IMR-90 (cell line): ENCODE data around the gene PCSK2. TPM values are rescaled to one million over a fixed set of nuclear protein-coding genes. Genes with fewer than 3 reads are reported as not detected.

ENCODE experiments used
- ATAC-seq: fragments of 200-7000 bp; cut with Tn5 transposase; 2 replicates; pipeline ENCODE4 v1.9.1; 2020; ENCODE audit warnings: low read depth, mild to moderate bottlenecking, moderate library complexity
- BruUV-seq: library from RNA; stranded (reverse); fragments of 400-500 nt; replicated peaks from 2 replicates; lab custom pipeline; 2021; lab: Mats Ljungman, UMichigan
- CTCF ChIA-PET: fragments of 300-600 bp; formaldehyde crosslinking; extraction: SDS; loops from one replicate; lab custom pipeline; 2021; ENCODE audit warnings: antibody characterized with exemption; lab: Yijun Ruan, JAX
- POLR2A ChIA-PET: fragments of 300-600 bp; sonication (Branson Sonifier 250); formaldehyde crosslinking; loops from one replicate; lab custom pipeline; 2022; ENCODE audit warnings: antibody characterized with exemption; ENCODE audit not compliant: unreplicated experiment; lab: Charles Lee
- DNase-seq: peaks from one replicate; pipeline ENCODE4 v3.0.0; 2013
- H2AFZ ChIP-seq: replicated peaks from 2 replicates; pipeline ENCODE3; 2013; ENCODE audit warnings: low read length, mild to moderate bottlenecking; ENCODE audit not compliant: poor library complexity
- H2AK5ac ChIP-seq: 2 replicates; pipeline ENCODE4 v1.6.1; 2013; ENCODE audit warnings: low read depth, low read length, inconsistent platforms
- H2AK9ac ChIP-seq: replicated peaks from 2 replicates; pipeline ENCODE3; 2013; ENCODE audit warnings: mild to moderate bottlenecking, low read depth, low read length, moderate library complexity; ENCODE audit not compliant: poor library complexity
- H2BK120ac ChIP-seq: 2 replicates; pipeline ENCODE4 v1.6.1; 2013; ENCODE audit warnings: low read depth, low read length, inconsistent platforms
- H2BK15ac ChIP-seq: 3 replicates; pipeline ENCODE4 v1.6.1; 2013; ENCODE audit warnings: low read depth, low read length, inconsistent platforms
- H2BK20ac ChIP-seq: 2 replicates; pipeline ENCODE4 v1.6.1; 2013; ENCODE audit warnings: low read depth, mild to moderate bottlenecking, inconsistent platforms, low read length, moderate library complexity
- H2BK5ac ChIP-seq: 2 replicates; pipeline ENCODE4 v1.6.1; 2013; ENCODE audit warnings: mild to moderate bottlenecking, low read depth, low read length, inconsistent platforms; ENCODE audit not compliant: poor library complexity, severe bottlenecking
- H3K14ac ChIP-seq: replicated peaks from 2 replicates; pipeline ENCODE4 v1.6.1; 2013; ENCODE audit warnings: low read depth, low read length, inconsistent platforms
- H3K18ac ChIP-seq: 2 replicates; pipeline ENCODE4 v1.6.1; 2013; ENCODE audit warnings: low read depth, low read length, control low read depth
- H3K23ac ChIP-seq: 2 replicates; pipeline ENCODE4 v1.6.1; 2013; ENCODE audit warnings: low read depth, low read length, inconsistent platforms
- H3K27ac ChIP-seq: 2 replicates; pipeline ENCODE4 v1.5.1; 2013; ENCODE audit warnings: mild to moderate bottlenecking, control low read depth, low read length; ENCODE audit not compliant: insufficient read depth
- H3K27me3 ChIP-seq: 2 replicates; pipeline ENCODE4 v1.6.1; 2013; ENCODE audit warnings: low read length; ENCODE audit not compliant: control insufficient read depth, insufficient read depth
- H3K36me3 ChIP-seq: 2 replicates; pipeline ENCODE4 v1.6.1; 2013; ENCODE audit warnings: low read length, mixed read lengths; ENCODE audit not compliant: control insufficient read depth, insufficient read depth
- H3K4ac ChIP-seq: 2 replicates; pipeline ENCODE4 v1.6.1; 2013; ENCODE audit warnings: low read depth, low read length, inconsistent platforms
- H3K4me1 ChIP-seq: 2 replicates; pipeline ENCODE4 v1.6.1; 2013; ENCODE audit warnings: low read length, mixed read lengths; ENCODE audit not compliant: control insufficient read depth, insufficient read depth
- H3K4me2 ChIP-seq: 2 replicates; pipeline ENCODE4 v1.6.1; 2013; ENCODE audit warnings: low read depth, mild to moderate bottlenecking, control low read depth, low read length, moderate library complexity
- H3K4me3 ChIP-seq: 2 replicates; pipeline ENCODE4 v1.5.1; 2013; ENCODE audit warnings: low read depth, mild to moderate bottlenecking, control low read depth, low read length, moderate library complexity; ENCODE audit not compliant: insufficient read depth
- H3K56ac ChIP-seq: 2 replicates; pipeline ENCODE4 v1.6.1; 2013; ENCODE audit warnings: low read length, inconsistent platforms; ENCODE audit not compliant: insufficient read depth; ENCODE audit errors: extremely low read depth
- H3K79me1 ChIP-seq, 2 experiments: 2 replicates each; pipeline ENCODE4 v1.6.1; 2013; ENCODE audit warnings: low read length in 2 of 2, inconsistent platforms in 1 of 2, low read depth in 1 of 2
- H3K9ac ChIP-seq: 2 replicates; pipeline ENCODE4 v1.6.1; 2013; ENCODE audit warnings: low read depth, low read length, control low read depth
- H3K9me1 ChIP-seq: 2 replicates; pipeline ENCODE4 v1.6.1; 2013; ENCODE audit warnings: low read length, inconsistent platforms; ENCODE audit not compliant: insufficient read depth
- H3K9me3 ChIP-seq: 2 replicates; pipeline ENCODE4 v1.6.1; 2013; ENCODE audit warnings: low read length; ENCODE audit not compliant: control insufficient read depth, insufficient read depth
- H4K20me1 ChIP-seq: 2 replicates; pipeline ENCODE4 v1.6.1; 2013; ENCODE audit warnings: low read length, inconsistent platforms; ENCODE audit not compliant: insufficient read depth
- H4K5ac ChIP-seq: 2 replicates; pipeline ENCODE4 v1.6.1; 2013; ENCODE audit warnings: mild to moderate bottlenecking, low read depth, low read length, control low read depth
- H4K8ac ChIP-seq, 2 experiments: 2 replicates each; pipeline ENCODE4 v1.6.1; 2013; ENCODE audit warnings: low read depth in 2 of 2, low read length in 2 of 2, control low read depth in 1 of 2, inconsistent platforms in 1 of 2
- H4K91ac ChIP-seq: 2 replicates; pipeline ENCODE4 v1.6.1; 2013; ENCODE audit warnings: low read depth, low read length, inconsistent platforms; ENCODE audit not compliant: insufficient read depth
- BHLHE40 ChIP-seq: fragments of 150-350 bp; IDR thresholded peaks from 2 replicates; pipeline ENCODE4 v1.6.1; 2016; ENCODE audit warnings: mild to moderate bottlenecking, low read depth, low read length
- CEBPB ChIP-seq: IDR thresholded peaks from 2 replicates; pipeline ENCODE4 v1.6.1; 2012; ENCODE audit warnings: low read depth, low read length, improper control_type of control experiment
- CHD1 ChIP-seq: IDR thresholded peaks from 2 replicates; pipeline ENCODE4 v1.6.1; 2012; ENCODE audit warnings: low read depth, low read length, improper control_type of control experiment
- FOS ChIP-seq: fragments of 150-350 bp; IDR thresholded peaks from 2 replicates; pipeline ENCODE4 v1.6.1; 2016; ENCODE audit warnings: low read depth, low read length
- MAFK ChIP-seq: IDR thresholded peaks from 2 replicates; pipeline ENCODE4 v1.6.1; 2012; ENCODE audit warnings: low read depth, low read length, improper control_type of control experiment
- MAZ ChIP-seq: IDR thresholded peaks from 2 replicates; pipeline ENCODE4 v1.6.1; 2012; ENCODE audit warnings: low read depth, mild to moderate bottlenecking, low read length, improper control_type of control experiment, moderate library complexity, borderline replicate concordance
- MXI1 ChIP-seq: IDR thresholded peaks from 2 replicates; pipeline ENCODE4 v1.6.1; 2012; ENCODE audit warnings: low read depth, mild to moderate bottlenecking, low read length, moderate library complexity, borderline replicate concordance
- NFE2L2 ChIP-seq: fragments of 150-350 bp; IDR thresholded peaks from 2 replicates; pipeline ENCODE4 v1.6.1; 2016; ENCODE audit warnings: low read depth, mild to moderate bottlenecking, low read length
- POLR2A ChIP-seq: IDR thresholded peaks from 2 replicates; pipeline ENCODE4 v1.6.1; 2012; ENCODE audit warnings: mild to moderate bottlenecking, low read depth, low read length
- RAD21 ChIP-seq: IDR thresholded peaks from 2 replicates; pipeline ENCODE4 v1.6.1; 2012; ENCODE audit warnings: low read length, improper control_type of control experiment
- RCOR1 ChIP-seq: IDR thresholded peaks from 2 replicates; pipeline ENCODE4 v1.6.1; 2012; ENCODE audit warnings: mild to moderate bottlenecking, low read length, improper control_type of control experiment; ENCODE audit not compliant: insufficient replicate concordance
- RFX5 ChIP-seq: IDR thresholded peaks from 2 replicates; pipeline ENCODE4 v1.8.0; 2012; ENCODE audit warnings: low read depth, mild to moderate bottlenecking, low read length, moderate library complexity
- SMC3 ChIP-seq: fragments of 150-350 bp; IDR thresholded peaks from 2 replicates; pipeline ENCODE4 v1.6.1; 2016; ENCODE audit warnings: low read depth, mild to moderate bottlenecking, antibody characterized with exemption, low read length, moderate library complexity
- WGBS, 2 experiments: methylation state at CpG; one replicate each; pipeline versions ENCODE4 v1.1.5 to v1.1.7; 2013; ENCODE audit warnings: missing lambda C conversion rate in 2 of 2; ENCODE audit not compliant: insufficient read length in 1 of 2; ENCODE audit errors: extremely low coverage in 2 of 2; 5-methylcytosine and 5-hydroxymethylcytosine counted together
- dilution Hi-C: fragments of 300-500 bp; cut with HindIII; formaldehyde crosslinking; loops from one replicate; pipeline ENCODE4 v1.14.3; 2018; ENCODE audit warnings: low sequenced_read_pairs; ENCODE audit not compliant: unreplicated experiment
- in situ Hi-C: fragments of 300-500 bp; cut with MboI; formaldehyde crosslinking; loops from 3 replicates; pipeline ENCODE4 v1.14.3; 2019; ENCODE audit warnings: low sequenced_read_pairs, inconsistent platforms, mixed read lengths
- intact Hi-C: fragments of 100-400 bp; cut with micrococcal nuclease; formaldehyde crosslinking; loops from 2 replicates; pipeline ENCODE4 v1.10.0; 2022
- polyA plus RNA-seq, 3 experiments: library from polyadenylated mRNA; depleted of rRNA; stranded (reverse); fragments of >200 nt; gene quantifications; 2 replicates each; pipeline ENCODE4 v1.2.3, GENCODE V29; 2012; ENCODE audit warnings: low replicate concordance in 1 of 3
- total RNA-seq: library from RNA; depleted of rRNA; stranded (reverse); fragments of >200 nt; gene quantifications from 2 replicates; pipeline ENCODE4 v1.2.3, GENCODE V29; 2012
- TF ChIP-seq, protein P1 (sequence below): fragments of 150-350 bp; IDR thresholded peaks from 2 replicates; pipeline ENCODE4 v1.6.1; 2017; ENCODE audit warnings: mild to moderate bottlenecking, antibody characterized with exemption, low read length, low read depth
- TF ChIP-seq, protein P2 (sequence below): conservative IDR thresholded peaks from 2 replicates; pipeline ENCODE4 v1.5.1; 2012; ENCODE audit warnings: mild to moderate bottlenecking, low read depth, low read length, improper control_type of control experiment

The PCSK2 gene
- total and polyA plus RNA-seq, 2 of the 4 experiments (the other 2 are of a cell fraction) = not detected

DNA sequence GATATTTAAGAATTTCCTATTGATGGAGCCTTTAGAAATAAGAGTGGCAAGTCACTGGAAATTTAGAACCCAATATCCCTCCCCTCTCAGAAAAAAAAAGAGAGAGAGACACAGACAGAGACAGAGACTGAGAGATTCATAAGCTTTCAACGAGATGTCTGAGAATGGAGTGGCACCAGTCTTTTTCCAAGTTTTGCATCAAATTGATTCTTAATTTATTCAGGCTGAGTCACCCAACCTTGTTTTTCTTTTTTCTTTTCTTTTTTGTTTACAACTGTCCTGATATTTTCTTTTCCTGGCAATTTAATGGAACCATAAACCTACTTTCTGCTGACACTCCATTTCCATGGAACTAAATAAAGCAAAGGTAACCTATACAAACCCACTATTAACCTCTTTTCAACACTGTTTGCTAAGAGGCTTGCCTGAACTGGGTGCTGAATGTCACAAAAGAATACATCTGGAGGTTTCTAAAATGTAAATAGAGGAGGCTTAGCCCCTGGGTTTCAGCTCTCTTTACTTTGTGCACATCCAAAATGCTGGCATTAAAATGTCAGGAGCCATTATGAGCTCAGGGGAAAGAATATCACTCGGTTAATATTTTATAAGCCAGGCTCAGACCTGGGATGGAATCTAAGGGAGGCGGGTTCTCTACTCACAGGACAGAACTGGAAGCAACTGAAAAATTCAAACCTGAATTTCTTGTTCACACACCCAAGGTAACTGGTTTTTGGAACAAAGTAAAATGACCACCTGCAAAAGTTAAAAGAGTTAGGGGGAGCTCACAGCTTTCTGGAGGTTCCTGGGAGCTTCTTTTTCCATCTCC is 203.5 kb downstream of the PCSK2 start:
- Histone ChIP-seq H3K4me1 (no peaks in the 10 kb centered on the region), H2AFZ (no peak overlapping the region), H4K91ac (no peak overlapping the region), H3K14ac (no peak overlapping the region), H2BK120ac (no peak overlapping the region), H3K4ac (no peak overlapping the region), H4K8ac (no peak overlapping the region), H3K27me3 (peaks cover 13% of the 10 kb centered on the region), H2AK5ac (no peak overlapping the region), H2BK5ac (no peak overlapping the region), H2BK20ac (no peak overlapping the region), H2AK9ac (no peak overlapping the region), H4K20me1 (no peaks in the 10 kb centered on the region), H3K9me3 (no peaks in the 10 kb centered on the region), H3K18ac (no peak overlapping the region), H3K79me1 (no peaks in the 10 kb centered on the region), H3K9ac (no peak overlapping the region), H3K56ac (no peak overlapping the region), H3K9me1 (no peaks in the 10 kb centered on the region), H3K27ac (no peak overlapping the region), H3K23ac (no peak overlapping the region), H2BK15ac (no peak overlapping the region), H3K4me2 (no peak overlapping the region), H4K5ac (no peak overlapping the region), H3K4me3 (no peak overlapping the region), H3K36me3 (no peaks in the 10 kb centered on the region)
- dilution Hi-C loops = loop anchor here (10.0 kb wide), 1 partner anchor 626 kb away; no protein-coding TSS in a partner anchor
- no CpG with 5 or more reads among the region's 3 CpGs for WGBS, 2 experiments
- DNase-seq = no peak
- no peak for ATAC-seq
- in situ Hi-C loops = no loop called here
- BruUV-seq = no TSS peak
- POLR2A ChIA-PET = no interaction called here
- intact Hi-C loops = loop anchor here (2.0 to 5.0 kb wide), 2 partner anchors 204 to 567 kb away; partner anchors contain the start of gene PCSK2
- CTCF ChIA-PET = interaction anchor here (1.2 to 10.2 kb wide), 5 partner anchors 609 to 632 kb away, joined by 4 to 113 read pairs (median 4); no protein-coding TSS in a partner anchor
- no peak for TF ChIP-seq RFX5
- no peak for TF ChIP-seq BHLHE40
- TF ChIP-seq, protein P1, sequence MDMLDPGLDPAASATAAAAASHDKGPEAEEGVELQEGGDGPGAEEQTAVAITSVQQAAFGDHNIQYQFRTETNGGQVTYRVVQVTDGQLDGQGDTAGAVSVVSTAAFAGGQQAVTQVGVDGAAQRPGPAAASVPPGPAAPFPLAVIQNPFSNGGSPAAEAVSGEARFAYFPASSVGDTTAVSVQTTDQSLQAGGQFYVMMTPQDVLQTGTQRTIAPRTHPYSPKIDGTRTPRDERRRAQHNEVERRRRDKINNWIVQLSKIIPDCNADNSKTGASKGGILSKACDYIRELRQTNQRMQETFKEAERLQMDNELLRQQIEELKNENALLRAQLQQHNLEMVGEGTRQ = no peak
- TF ChIP-seq MXI1 = no peak
- TF ChIP-seq NFE2L2 = no peak
- no peak for TF ChIP-seq POLR2A
- TF ChIP-seq FOS = no peak
- no peak for TF ChIP-seq CHD1
- TF ChIP-seq, protein P2, sequence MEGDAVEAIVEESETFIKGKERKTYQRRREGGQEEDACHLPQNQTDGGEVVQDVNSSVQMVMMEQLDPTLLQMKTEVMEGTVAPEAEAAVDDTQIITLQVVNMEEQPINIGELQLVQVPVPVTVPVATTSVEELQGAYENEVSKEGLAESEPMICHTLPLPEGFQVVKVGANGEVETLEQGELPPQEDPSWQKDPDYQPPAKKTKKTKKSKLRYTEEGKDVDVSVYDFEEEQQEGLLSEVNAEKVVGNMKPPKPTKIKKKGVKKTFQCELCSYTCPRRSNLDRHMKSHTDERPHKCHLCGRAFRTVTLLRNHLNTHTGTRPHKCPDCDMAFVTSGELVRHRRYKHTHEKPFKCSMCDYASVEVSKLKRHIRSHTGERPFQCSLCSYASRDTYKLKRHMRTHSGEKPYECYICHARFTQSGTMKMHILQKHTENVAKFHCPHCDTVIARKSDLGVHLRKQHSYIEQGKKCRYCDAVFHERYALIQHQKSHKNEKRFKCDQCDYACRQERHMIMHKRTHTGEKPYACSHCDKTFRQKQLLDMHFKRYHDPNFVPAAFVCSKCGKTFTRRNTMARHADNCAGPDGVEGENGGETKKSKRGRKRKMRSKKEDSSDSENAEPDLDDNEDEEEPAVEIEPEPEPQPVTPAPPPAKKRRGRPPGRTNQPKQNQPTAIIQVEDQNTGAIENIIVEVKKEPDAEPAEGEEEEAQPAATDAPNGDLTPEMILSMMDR = no peak
- no peak for TF ChIP-seq MAFK
- TF ChIP-seq RAD21 = no peak
- no peak for TF ChIP-seq MAZ
- TF ChIP-seq SMC3 = no peak
- no peak for TF ChIP-seq CEBPB
- TF ChIP-seq RCOR1 = no peak
